HK-2 (cell line): ENCODE results near the gene METTL6.
"Not testable (repeated sequence)": the region's sequence is repeated elsewhere in the genome, so short reads cannot be mapped to it uniquely, and the experiment has no call there.

Experiments
- DNase-seq: peaks from one replicate; pipeline ENCODE4 v3.0.0-alpha.2; 2018; ENCODE audit not compliant: unreplicated experiment

METTL6 gene

DNA sequence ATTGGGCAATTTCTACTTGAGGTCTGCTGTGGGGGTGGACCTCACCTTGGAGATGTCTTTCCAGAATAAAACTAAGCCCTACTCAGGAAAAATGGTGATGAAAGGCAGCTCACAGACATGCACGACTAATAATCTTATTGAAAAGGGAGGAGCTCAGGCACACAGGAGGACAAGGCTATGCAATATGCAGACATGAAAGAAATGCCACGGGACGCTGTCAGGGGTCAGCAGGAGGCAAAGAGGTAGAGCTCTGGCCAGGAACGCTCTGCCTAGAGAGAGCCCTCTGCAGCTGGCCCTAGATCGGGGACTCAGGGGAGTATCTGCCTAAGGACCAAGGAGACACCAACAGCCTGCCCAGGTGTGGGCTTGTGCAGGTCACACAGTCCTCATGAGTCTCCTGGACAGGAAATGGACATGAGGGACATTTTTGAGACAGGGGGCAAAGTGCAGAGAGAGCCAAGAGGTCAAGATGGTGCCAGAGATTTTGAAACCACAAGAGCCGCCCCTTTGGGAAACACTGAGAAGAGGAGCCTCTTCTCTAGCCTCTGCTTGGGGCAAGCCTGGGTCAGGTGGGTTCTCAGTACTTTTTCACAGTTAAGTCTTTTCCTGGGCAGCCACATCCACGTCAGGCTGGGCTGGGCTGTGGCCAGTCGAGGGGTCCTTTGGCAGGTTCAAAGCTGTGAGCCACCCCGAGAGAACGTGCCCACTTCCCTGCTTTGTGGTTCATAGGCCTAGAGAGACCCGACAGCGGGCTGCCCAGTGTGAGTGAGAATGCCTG lies 23.3 kb upstream of the METTL6 start:
- DNase-seq, result no peak

DNA sequence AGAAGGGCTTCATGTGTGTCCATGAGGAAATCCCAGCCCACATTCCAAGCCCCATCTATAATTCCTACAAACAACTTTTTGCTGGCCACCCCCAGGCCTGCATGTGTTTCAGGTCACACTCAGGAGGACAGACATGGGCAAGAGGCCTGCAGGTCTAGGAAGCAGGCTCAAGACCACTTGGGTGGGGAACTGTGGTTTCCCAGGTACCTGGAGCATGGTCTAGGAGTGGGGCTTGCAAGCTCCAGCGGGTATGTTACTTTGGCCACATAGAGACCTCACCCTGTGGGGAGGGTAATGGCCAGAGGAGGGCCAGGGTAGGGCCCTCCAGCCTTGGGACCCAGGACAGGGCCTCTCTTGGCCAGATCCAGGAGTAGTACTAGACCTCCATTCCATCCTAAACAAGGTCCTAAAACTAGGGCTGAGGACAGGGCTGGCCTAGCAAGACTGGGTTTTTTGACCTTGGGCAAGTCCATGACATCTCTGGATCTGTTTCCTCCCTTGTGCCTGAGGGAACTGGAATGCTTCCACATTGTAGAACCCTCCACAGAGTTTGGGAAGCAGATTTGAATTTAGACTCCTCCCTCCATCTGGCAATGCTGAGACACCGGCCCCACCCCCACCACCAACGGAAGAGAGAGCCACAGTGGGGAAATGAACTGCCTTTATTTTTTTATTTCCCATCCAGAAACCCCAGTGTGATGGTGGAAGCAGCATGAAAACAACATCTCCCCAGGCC lies 22.3 kb upstream of the METTL6 start:
- DNase-seq, result no peak

DNA sequence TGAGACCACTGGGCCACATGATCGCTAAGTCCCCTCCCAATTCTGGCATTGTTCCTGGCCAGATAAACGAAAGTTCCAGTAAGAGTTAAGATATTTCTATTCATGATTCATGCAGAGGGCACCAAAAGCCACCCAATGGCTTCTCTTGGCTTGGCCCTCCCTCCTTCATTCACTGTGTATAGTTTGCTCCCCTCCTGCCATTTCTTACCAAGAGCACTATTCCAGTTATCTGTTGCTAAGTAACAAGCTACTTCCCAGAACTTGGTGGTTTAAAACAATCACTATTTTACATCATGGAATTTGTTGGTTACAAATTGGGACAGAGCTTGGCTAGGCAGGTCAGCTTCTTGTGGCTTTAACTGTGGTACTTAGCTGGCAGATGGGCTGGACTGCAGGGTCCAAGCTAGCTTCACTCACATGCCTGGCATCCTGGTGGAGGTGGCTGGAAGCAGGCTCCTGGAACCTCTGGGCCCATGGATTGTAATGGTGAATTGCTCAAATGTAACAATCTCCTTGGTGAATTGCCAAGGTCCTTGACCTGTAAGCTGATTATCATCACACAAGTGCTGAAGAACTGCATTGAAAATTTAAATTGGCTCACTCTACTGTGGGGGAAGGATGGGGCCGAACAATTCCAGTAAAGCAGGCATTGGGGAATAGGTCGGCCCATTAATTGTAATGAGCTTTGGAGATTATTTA lies 16.6 kb upstream of the METTL6 start:
- DNase-seq, result no peak

DNA sequence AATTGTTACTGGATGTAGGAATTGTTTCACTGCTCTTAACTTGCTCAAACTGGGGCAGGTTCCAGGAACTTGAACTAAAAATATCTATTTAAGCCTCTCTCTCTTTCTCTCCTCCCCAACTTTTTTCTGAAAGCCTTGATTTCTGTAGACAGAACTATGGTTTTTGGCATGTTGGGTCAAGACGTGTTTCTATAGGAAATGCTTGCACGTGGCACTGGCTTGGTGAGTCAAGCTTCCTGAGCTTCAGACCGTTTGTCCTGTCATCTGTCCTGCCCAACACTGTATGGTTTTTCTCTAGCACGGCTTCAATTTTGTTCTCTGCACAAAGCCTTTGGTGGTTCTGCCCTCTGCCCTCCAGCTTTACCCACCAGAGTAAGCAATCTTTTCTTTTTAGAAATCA lies 13.5 kb upstream of the METTL6 start:
- no peak for DNase-seq

DNA sequence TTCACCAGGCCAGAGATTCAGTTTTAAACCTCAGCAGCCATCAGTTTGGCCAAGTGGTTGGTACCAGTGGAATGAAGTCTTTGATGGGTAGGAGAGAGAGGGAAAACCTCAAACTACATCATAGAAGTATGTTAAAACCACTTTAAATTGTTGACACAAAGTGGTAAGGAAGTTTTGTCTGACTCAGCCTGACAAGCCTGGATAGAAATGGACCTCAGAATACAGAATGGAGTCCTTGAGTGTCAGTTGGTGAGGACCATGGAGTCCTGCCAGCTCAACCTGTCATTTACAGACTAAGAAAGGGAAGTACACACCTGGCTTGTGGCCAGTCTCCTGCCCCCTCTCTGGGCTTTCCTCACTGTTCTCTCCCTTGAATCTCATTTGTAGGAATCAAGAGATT lies 12.1 kb upstream of the METTL6 start:
- DNase-seq, result no peak

DNA sequence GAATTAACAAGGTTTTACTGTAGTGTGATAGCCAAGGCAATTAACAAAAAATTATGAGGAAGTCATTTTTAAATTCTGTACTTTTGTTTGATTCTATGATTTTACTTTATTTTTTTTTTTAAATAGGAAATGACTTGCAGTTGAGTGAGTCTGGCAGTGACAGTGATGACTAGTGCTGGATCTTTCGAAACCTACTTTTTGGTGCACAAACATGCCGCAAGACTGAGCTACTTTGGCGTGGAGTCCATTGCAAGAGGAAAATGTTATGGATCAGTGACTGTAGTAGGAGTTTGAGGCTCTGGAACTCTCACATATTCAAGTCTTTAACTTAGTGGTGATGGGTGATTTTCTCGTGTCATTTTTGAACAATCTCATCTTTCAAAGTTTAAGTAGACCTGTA lies 11.6 kb upstream of the METTL6 start:
- DNase-seq, result no peak

DNA sequence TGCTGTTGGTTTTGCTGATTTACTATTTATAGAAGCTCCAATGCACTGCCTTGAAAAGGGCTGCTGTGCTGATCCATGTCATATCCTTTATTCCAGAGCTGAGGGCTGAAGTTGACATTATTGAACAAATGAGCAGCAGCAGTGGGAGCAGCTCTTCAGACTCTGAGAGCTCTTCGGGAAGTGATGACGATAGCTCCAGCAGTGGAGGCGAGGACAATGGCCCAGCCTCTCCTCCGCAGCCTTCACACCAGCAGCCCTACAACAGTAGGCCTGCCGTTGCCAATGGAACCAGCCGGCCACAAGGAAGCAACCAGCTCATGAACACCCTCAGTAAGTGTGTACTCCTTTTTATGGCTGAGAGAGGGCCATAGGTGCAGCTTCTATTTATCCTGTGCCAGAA lies 8.9 kb upstream of the METTL6 start:
- no peak for DNase-seq

DNA sequence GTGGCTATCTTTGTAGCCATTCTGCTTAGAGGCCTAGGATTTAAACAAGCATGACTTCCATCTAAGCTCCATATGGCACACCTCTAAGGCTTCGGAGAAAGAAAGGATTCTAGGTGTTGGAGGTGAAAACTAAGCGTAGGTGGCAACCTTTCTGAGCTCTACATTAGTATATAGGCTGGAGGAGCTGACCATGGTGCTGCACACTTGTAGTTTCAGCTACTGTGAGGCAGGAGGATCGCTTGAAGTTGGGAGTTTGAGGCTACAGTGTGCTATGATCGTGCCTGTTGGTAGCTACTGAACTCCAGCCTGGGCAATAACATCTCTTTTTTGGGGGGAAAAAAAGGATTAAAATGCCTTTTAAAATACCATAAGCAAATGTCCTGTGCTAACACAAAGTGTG lies 7.4 kb upstream of the METTL6 start:
- DNase-seq, result no peak

DNA sequence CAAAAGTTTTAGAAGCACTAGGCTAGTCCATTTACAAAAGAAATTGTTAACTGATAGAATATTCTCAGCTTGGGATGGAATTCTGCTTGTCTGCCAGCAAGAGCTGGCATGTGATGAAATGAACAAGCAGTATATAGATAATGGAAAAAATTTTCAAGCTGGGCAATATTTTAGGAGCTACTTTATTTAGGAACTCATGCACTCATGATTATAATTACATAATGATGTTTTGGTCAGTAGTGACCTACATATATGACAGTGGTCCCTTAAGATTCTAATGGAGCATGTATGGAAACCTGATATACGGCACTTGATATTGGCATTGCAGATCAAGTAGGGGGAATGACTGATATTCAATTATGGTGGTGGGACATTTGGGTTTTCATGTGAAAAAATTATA lies 6.2 kb upstream of the METTL6 start:
- DNase-seq, result no peak

DNA sequence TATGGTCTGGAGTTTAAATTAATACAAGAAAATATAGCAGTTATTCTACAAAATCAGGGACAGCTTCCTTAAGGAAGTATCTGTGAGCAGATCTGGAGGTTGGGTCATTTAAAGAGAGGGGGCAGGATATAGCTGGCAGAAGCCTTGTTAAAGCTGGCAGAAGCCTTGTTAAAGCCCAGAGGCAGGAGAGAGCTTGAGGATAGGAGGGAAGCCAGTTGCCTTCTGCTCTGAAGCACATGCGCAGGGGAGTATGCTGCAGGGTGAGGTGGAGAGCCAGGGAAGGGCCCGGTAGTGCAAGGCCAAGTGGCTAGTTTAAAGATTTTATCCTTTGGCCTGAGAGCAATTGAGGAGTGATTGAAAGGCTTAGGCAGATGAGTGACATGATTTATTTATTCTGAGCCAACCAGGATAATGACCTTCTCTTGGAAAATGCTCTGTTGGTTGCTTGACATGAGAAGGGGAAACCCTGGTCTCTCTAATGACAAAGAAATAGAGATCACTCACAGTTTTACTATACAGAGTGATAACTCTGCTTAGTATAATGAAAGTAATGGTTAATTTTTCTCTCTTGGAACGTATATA lies 4.0 kb upstream of the METTL6 start:
- no peak for DNase-seq

DNA sequence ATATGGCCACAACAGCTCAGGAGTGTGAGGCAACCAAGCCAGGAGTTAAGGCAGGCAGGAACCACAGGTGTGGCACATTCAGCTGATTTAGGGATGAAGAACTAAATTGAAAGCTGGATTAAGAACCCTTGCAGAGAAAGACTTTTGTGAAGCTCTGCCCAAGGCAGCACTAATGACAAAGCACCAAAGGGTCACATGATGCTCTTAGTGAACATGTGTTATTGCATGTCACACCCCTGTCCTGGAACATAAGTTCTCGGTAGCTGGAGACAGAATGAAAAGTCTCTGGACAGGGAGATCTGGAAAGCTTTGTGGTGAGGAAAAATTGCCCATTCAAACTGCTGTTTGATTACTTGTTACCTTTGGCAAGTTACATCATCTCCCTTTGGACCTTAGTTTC lies 3.3 kb upstream of the METTL6 start:
- DNase-seq, result no peak

DNA sequence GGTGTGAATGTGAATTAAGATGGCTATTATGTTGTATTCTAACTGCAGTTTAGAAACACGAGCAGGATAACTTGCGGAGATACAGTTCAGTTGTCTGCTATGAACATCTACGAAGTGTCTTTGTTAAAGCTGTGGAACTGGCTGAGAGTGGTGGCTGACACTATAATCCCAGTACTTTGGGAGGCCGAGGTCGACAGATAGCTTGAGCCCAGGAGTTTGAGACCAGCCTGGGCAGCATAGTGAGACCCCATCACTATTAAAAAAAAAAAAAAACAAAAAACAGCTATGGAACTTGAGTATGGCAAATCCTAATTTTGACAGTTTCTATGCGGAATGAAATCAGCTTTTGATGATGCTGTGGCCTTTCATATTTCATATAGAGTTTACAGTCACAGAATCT lies 1.7 kb upstream of the METTL6 start:
- DNase-seq, result no peak

DNA sequence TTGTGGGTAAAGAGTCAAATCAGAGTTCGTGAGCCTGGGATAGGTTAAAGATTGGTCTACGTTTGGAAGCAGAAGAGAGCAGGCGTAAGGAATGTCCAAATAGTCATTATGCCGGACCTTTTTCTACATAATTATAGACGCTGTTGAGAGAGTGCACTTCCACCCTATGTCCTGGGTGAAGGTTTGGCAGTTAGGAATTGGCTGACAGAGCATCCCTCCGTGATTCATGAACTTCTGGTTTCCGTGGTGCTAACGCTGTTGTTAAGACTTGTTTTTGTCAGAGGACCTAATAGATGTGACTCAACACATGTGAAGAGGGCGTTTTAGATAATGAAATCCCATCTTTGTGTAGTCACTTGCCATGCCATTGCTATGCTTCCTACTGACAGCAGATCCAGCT lies 1.2 kb upstream of the METTL6 start:
- no peak for DNase-seq

DNA sequence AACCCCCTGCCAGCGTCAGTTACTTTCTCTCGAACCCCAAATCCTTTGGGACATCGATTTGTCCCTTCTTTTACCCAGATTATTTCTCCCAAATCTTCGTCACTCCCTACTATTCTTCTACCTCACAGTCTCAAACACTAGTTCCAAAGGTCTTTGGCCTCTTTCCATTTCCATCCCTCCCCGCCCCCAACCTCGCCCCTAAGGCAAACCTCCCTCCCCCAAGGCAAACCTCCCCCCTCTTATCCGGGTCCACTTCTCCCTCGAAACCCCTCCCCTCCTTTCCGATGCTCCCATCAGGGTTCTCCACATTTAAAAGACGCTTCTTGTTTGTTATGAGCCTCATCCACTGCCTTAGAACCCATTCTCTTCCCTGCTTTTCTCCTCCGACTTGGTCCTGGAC lies 637 bp upstream of the METTL6 start:
- no peak for DNase-seq

DNA sequence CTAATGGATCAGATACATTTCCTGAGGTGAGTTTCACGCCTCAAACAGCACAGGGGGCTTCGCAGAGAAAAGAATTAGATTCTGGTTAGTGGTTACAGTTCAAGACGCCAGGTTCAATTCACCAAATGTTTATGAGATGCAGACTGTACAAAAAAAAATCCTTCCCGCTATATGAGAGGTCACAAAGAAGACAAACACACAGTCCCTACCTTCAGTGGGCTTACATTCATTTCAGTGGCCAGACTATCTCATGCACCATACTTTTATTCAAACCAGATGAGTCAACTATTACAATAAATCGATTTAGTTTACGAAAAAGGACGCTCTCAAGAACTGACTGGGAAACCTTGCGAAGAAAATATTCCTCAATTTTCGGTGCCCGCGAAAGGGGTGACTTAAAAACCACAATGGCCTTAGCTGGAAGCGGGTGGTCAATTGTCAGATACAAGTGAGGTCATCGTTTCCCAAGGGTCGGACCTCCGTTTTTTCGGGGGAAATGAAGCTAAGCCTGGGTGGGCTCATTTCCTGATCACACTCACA lies 695 bp downstream of the METTL6 start:
- DNase-seq, result no peak

DNA sequence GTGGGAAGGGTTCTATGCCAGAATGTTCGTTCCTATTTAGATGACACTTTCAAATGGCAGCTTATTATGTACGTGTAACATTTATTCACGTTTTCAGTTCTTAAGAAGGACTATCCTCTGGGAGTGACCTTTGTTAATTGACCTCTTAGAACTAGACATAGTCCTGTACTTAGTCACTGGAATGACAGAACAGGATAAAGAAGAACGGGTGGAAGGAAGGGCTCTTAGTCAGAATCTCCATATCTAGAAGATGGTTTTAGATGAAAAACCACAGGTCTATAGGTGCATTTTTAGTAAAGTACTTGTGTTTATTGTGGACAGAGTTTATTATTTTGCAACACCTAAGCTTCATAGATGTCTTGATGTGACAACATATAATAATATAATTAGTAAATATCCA lies 6.5 kb downstream of the METTL6 start:
- DNase-seq, result no peak

DNA sequence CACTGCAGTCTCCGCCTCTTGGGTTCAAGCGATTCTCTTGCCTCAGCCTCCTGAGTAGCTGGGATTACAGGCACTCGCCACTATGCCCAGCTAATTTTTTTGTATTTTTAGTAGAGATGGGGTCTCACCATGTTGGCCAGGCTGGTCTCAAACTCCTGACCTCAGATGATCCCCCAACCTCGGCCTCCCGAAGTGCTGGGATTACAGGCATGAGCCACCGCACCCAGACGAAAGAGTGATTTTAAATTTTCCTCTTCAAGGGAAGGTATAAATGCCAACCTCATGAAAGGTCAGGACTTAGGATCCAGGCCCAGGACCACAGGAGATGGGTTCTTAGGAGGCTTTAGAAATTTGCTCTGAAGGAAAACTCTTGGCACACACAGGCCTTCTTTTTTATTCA lies 16.4 kb downstream of the METTL6 start:
- DNase-seq, result not testable (repeated sequence)

DNA sequence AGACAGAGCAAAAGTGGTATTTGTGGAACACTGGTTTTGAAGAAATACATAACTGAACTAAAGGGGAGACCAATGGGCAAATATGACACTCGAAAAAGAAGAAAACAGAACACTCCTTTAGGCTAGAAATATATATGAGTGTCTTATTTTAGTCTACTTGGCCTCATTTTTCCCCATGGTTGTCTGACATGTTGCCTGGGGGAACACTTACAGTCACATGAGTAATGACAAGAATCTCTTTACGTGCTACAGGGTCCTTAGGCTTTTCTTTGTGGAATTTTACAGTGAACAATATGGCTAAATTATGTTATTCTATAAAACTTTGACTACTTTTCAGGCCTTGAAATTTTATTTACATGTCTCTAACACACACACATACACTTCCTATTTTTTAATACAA lies 17.6 kb downstream of the METTL6 start:
- no peak for DNase-seq

DNA sequence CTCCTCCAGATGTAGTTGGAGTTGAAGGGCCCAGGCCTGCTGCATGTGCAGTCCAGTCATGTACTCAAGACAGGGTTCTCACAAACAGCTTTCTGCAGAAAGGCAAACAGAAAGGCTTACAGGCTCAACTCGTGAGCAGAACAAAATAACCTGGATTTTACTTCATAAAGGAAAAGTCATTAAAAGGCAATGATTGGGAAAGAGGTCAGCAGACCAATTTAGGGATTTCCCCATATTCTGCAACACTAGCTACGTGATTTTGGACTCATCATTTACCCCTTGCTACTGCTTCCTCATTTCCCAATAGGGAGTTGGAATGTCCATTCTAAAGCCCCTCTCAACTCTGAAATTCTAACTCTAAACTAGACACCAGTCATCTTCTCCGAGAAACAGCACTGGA lies 18.1 kb downstream of the METTL6 start:
- no peak for DNase-seq

DNA sequence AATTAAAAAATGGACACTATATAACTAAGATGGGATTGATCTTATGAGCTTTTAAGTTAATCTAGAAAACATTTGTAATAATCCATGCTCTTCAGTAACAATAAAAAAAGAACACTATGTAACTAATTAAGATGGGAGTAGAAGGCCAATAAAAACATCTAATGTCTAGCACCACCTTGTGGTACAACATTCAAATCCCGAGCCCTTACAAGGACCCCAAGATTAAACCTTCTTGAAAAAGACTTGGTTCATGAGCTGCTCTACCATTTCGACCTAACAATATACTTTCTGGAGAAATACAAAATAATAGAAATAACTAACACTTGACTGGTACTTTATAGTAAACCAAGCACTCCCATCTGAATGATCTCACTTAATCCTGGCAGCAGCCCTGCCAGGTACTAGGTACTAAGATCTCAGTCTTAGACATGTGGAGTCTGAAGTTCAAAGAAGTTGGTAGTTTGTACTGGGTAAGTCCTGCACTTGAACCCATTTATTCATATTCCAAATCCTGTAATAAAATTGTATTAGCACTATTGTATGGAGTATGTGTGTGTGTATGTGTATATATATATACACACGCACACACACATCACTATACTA lies 21.8 kb downstream of the METTL6 start:
- DNase-seq, result no peak

DNA sequence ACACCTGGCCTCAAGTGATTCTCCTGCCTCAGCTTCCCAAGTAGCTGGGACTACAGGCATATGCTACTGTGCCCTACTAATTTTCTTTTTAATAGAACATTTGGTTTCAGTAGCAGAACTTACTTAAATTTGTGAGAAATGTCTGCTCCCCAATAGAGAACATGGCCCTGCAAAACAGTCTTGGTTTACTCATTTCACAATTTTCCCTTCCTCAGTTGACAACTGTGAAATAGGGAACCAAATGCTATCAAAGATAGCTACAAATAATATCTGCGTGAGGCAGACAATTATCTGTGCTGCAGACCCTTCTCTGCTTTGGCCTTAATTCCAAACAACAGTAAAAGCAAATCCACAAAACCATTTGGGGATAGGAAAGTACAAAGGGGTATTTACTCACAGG lies 22.6 kb downstream of the METTL6 start:
- DNase-seq, result no peak

DNA sequence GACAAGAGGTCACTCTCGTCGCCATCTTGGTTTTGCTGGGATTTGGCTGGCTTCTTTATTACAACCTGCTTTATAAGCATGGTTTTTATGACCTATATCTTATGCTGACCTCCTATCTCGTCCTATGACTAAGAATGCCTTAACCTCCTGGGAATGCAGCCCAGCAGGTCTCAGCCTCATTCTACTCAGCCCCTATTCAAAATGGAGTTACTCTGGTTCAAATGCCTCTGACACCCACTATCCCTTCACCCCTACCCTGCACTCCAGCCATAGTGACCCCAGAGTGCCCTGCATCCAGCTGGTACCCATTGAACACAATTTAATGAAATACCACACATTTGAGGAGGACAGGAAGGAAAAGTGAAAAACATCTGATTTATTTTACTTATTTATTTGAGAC lies 23.4 kb downstream of the METTL6 start:
- DNase-seq, result no peak
